Measurements from ENCODE around the gene GALR2.

- no peak for TF ChIP-seq CTCF (IDR thresholded peaks at IDR 0.05)
- TF ChIP-seq ZFX (IDR thresholded peaks at IDR 0.05; ENCODE audit: borderline replicate concordance): no peak
These were observed 47.4 kb downstream of the GALR2 start for GRCh38 chr17:76121932-76122430.
